H1 (cell line): Measurements from ENCODE around the gene VIPR1. TPM values are rescaled to one million over a fixed set of nuclear protein-coding genes. Genes with fewer than 3 reads are reported as not detected.

Experiments
- CREB1 ChIP-seq: IDR thresholded peaks from 2 replicates; pipeline ENCODE4 v1.6.1; 2012; ENCODE audit warnings: inconsistent platforms
- EP300 ChIP-seq, 2 experiments: IDR thresholded peaks; 1 replicate in 1 of 2; 2 replicates in 1 of 2; pipeline ENCODE4 v1.6.1; 2011 to 2012; ENCODE audit warnings: low read depth in 2 of 2, low read length in 2 of 2, mild to moderate bottlenecking in 2 of 2, borderline replicate concordance in 1 of 2, inconsistent platforms in 1 of 2, moderate library complexity in 1 of 2
- HDAC2 ChIP-seq, 2 experiments: fragments of 300-600 bp in 1 of 2; sonication (generic) in 1 of 2; IDR thresholded peaks; 2 replicates each; pipeline ENCODE4 v1.6.1; 2011 to 2012; ENCODE audit warnings: low read depth in 2 of 2, low read length in 2 of 2, mild to moderate bottlenecking in 2 of 2, moderate library complexity in 2 of 2, borderline replicate concordance in 1 of 2, inconsistent platforms in 1 of 2
- MAFK ChIP-seq: IDR thresholded peaks from 2 replicates; pipeline ENCODE4 v1.6.1; 2012; ENCODE audit warnings: low read depth, mild to moderate bottlenecking, improper control_type of control experiment, low read length
- MAX ChIP-seq: IDR thresholded peaks from 2 replicates; pipeline ENCODE4 v1.6.1; 2012; ENCODE audit warnings: inconsistent platforms
- RXRA ChIP-seq: IDR thresholded peaks from 2 replicates; pipeline ENCODE4 v1.6.1; 2011; ENCODE audit warnings: low read depth, mild to moderate bottlenecking, low read length, moderate library complexity; ENCODE audit not compliant: insufficient read depth
- TAF7 ChIP-seq: optimal IDR thresholded peaks from 2 replicates; pipeline ENCODE3; 2011; ENCODE audit warnings: low read depth, mild to moderate bottlenecking, inconsistent platforms, low read length, moderate library complexity, borderline replicate concordance
- YY1 ChIP-seq: IDR thresholded peaks from 2 replicates; pipeline ENCODE4 v1.6.1; 2011; ENCODE audit warnings: low read depth, mild to moderate bottlenecking, low read length
- polyA plus RNA-seq, 7 experiments: library from polyadenylated mRNA; depleted of rRNA in 3 of 7; stranded (reverse) in 5 of 7; unstranded in 2 of 7; fragments of >200 nt in 5 of 7; fragments of 200-250 nt in 2 of 7; gene quantifications; 1 replicate in 5 of 7; 2 replicates in 1 of 7; 4 replicates in 1 of 7; pipeline versions ENCODE4 v1.2.1 to v1.2.3, GENCODE V29; 2011 to 2013; ENCODE audit warnings: missing spikeins in 2 of 7, mixed read lengths in 2 of 7
- total RNA-seq: library from RNA; stranded (reverse); fragmentation: NEBNext Ultra II Directional; extraction: Animal tissue kit (Norgen Biotek cat#: 25700); gene quantifications from 2 replicates; pipeline ENCODE4 v1.2.1, GENCODE V29; 2021

The VIPR1 gene
- total and polyA plus RNA-seq, 2 of the 8 experiments (the other 6 are each of a cell fraction or from before 2014, with no cell fraction given), result 7.8 to 10.1 TPM

GRCh38 chr3:42495393-42495792 is 7.0 kb upstream of the VIPR1 start (continued):
- TF ChIP-seq YY1 (no peak), HDAC2 (IDR thresholded peaks at IDR 0.05; ENCODE audit: borderline replicate concordance in 1 of 2, low read depth in 2 of 2, low read length in 2 of 2) (no peak), CREB1 (no peak), RXRA (no peak), TAF7 (no peak), MAX (no peak), EP300 (IDR thresholded peaks at IDR 0.05; ENCODE audit: borderline replicate concordance in 1 of 2, low read depth in 2 of 2, low read length in 2 of 2) (no peak), MAFK (no peak)
